CD4-positive, alpha-beta memory T cell (primary cell): ENCODE measurements around the gene ERAP2. TPM values are rescaled to one million over a fixed set of nuclear protein-coding genes. Genes with fewer than 3 reads are reported as not detected.
"Not testable (repeated sequence)": the region's sequence is repeated elsewhere in the genome, so short reads cannot be mapped to it uniquely, and the experiment has no call there.

Source experiments
- CTCF ChIA-PET: fragments of 350-600 bp; sonication (Branson Sonifier 250); formaldehyde crosslinking; loops from one replicate; lab custom pipeline; 2021; ENCODE audit warnings: inconsistent platforms; ENCODE audit not compliant: partially characterized antibody; lab: Charles Lee
- POLR2A ChIA-PET: fragments of 350-600 bp; sonication (Branson Sonifier 250); formaldehyde crosslinking; loops from one replicate; lab custom pipeline; 2021; ENCODE audit not compliant: partially characterized antibody; lab: Charles Lee
- DNase-seq, 5 donors: peaks; one replicate each; pipeline versions ENCODE4 v3.0.0 to v3.0.0-alpha.2; 2020 to 2022; ENCODE audit warnings: mixed read lengths in 1 of 5
- H3K27ac ChIP-seq: one replicate; pipeline ENCODE4 v1.7.0; 2013; ENCODE audit warnings: low read depth, low read length
- H3K27me3 ChIP-seq: 2 replicates; pipeline ENCODE4 v1.7.0; 2013; ENCODE audit warnings: mild to moderate bottlenecking, low read length, moderate library complexity; ENCODE audit not compliant: insufficient read depth
- H3K36me3 ChIP-seq: 2 replicates; pipeline ENCODE4 v1.7.0; 2013; ENCODE audit warnings: mild to moderate bottlenecking, low read length, moderate library complexity; ENCODE audit not compliant: insufficient read depth
- H3K4me1 ChIP-seq: 2 replicates; pipeline ENCODE4 v1.7.0; 2013; ENCODE audit warnings: mild to moderate bottlenecking, low read length, moderate library complexity; ENCODE audit not compliant: insufficient read depth
- H3K4me3 ChIP-seq, 2 donors: one replicate each; pipeline ENCODE4 v1.7.0; 2013; ENCODE audit warnings: low read length in 2 of 2, mild to moderate bottlenecking in 1 of 2
- H3K9me3 ChIP-seq, 2 donors: one replicate each; pipeline ENCODE4 v1.7.0; 2013; ENCODE audit warnings: low read length in 2 of 2, control low read depth in 1 of 2; ENCODE audit not compliant: control insufficient read depth in 1 of 2
- H3K27ac Mint-ChIP-seq, 7 donors: one replicate each; pipeline ENCODE4 v1.8.0; 2020 to 2021; ENCODE audit warnings: mixed read lengths in 7 of 7, mild to moderate bottlenecking in 6 of 7, inconsistent platforms in 3 of 7, moderate library complexity in 3 of 7
- H3K27me3 Mint-ChIP-seq, 2 donors: one replicate each; pipeline ENCODE4 v1.8.0; 2020 to 2021; ENCODE audit warnings: mixed read lengths in 2 of 2
- H3K36me3 Mint-ChIP-seq, 2 donors: one replicate each; pipeline ENCODE4 v1.8.0; 2020 to 2021; ENCODE audit warnings: mixed read lengths in 2 of 2, inconsistent platforms in 1 of 2, mild to moderate bottlenecking in 1 of 2
- H3K4me1 Mint-ChIP-seq, 4 donors: one replicate each; pipeline ENCODE4 v1.8.0; 2020 to 2021; ENCODE audit warnings: mixed read lengths in 4 of 4, mild to moderate bottlenecking in 1 of 4
- H3K4me3 Mint-ChIP-seq, 8 donors: one replicate each; pipeline ENCODE4 v1.8.0; 2020 to 2021; ENCODE audit warnings: mixed read lengths in 8 of 8, mild to moderate bottlenecking in 7 of 8, moderate library complexity in 6 of 8, inconsistent platforms in 3 of 8
- H3K9me3 Mint-ChIP-seq, 8 donors: one replicate each; pipeline ENCODE4 v1.8.0; 2020 to 2021; ENCODE audit warnings: mixed read lengths in 8 of 8, mild to moderate bottlenecking in 5 of 8, inconsistent platforms in 3 of 8, moderate library complexity in 1 of 8
- intact Hi-C: fragments of 100-400 bp; cut with micrococcal nuclease; formaldehyde crosslinking; loops from one replicate; pipeline ENCODE4 v1.15.1; 2023
- polyA plus RNA-seq, 2 donors: library from polyadenylated mRNA; unstranded; fragments of 300-500 nt; fragmentation: Illumina TruSeq; gene quantifications; one replicate each; pipeline ENCODE4 v1.2.3, GENCODE V29; 2021
- total RNA-seq, 2 experiments: library from RNA; stranded (reverse); gene quantifications; one replicate each; pipeline ENCODE4 v1.2.3, GENCODE V29; 2021

ERAP2 gene
- total and polyA plus RNA-seq, 4 experiments from 2014 or later, result 4.7 to 112 (median 109) TPM

DNA sequence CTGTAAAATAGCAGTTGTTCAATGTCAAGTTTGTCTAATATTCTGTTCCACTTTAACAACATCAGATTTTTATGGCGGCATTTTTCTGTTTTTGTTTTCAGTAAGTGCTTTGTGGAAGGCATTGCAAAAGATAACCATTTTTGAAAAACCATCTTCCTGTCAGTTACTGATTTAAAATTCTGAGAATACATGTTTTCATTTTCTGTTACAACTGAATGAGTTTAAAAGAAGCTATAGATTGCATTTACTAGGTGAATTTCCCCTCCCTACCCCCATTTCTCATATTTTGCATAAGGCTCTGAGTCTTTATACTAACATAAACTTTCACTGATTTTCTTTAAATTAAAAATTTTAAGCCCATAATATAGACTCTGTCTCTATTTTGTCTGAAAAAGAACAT is 4.6 kb upstream of the ERAP2 start:
- no peak overlapping the region for H3K27ac ChIP-seq
- Mint-ChIP-seq H3K36me3 (peaks cover 0 to 7% of the 10 kb centered on the region in 2 donors), H3K27me3 (no peaks in the 10 kb centered on the region), H3K9me3 (no peaks in the 10 kb centered on the region), H3K4me1 (peaks cover 39 to 73% (median 46%) of the 10 kb centered on the region in 4 donors), H3K27ac (peak overlapping the region in 4 of 7 donors; percentile 10 to 63 (median 30)), H3K4me3 (peak overlapping the region in 4 of 8 donors; percentile 8 to 64 (median 14))
- no peaks in the 10 kb centered on the region for H3K36me3 ChIP-seq
- ChIA-PET CTCF (interaction anchor here (1.3 to 7.3 kb wide), 8 partner anchors 13 to 290 kb away, joined by 3 to 218 read pairs (median 4); no protein-coding TSS in a partner anchor), POLR2A (interaction anchor here (1.1 to 1.5 kb wide), 3 partner anchors 14 to 64 kb away, joined by 3 to 11 read pairs (median 6); partner anchors contain the start of gene LNPEP)
- intact Hi-C loops, result no loop called here
- no peaks in the 10 kb centered on the region for H3K27me3 ChIP-seq
- H3K4me3 ChIP-seq, result no peak overlapping the region
- peaks cover 44% of the 10 kb centered on the region for H3K4me1 ChIP-seq
- no peak for DNase-seq
- no peaks in the 10 kb centered on the region for H3K9me3 ChIP-seq

DNA sequence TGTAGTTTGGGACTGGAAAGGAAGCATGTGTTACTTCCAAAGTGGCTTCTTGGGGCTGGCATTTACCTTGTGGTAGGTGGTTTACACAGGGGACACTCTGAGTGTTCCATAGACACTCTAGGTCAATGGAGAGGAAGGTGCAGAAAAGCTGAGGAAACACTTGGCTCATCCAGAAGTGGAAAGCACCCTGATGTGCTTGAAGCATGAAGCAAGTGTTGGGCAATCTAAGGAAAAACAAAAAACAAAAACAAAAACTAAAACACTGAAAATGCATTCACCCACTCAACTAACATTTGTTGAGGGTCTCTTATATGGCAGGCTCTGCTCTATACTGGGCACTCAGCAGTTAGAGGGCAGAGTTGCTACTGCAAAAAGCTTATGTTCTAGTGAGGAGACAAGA is 2.9 kb upstream of the ERAP2 start:
- CTCF ChIA-PET, result interaction anchor here (1.0 to 13.1 kb wide), 6 partner anchors 12 to 289 kb away, joined by 3 to 88 read pairs (median 4); partner anchors contain the start of gene LNPEP

DNA sequence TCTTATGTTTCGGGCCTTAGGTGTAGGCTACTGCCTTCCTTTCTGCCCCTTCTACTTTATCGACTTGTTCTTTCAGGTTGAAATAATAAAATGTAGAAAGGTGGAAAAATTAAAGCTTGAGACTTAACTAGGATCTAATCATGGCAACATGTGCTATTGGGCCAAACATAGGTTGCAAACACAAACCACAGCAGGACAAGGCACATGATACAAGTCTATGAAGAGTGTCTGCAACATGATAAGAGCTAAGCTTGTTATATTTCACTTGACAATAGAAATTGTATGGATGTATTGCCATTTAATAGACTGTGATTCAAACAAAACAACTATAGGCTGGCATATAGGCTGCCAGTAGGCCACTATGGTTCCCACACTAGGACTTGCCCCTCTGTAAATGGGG is 1.7 kb upstream of the ERAP2 start:
- Mint-ChIP-seq H3K27ac (peak overlapping the region; percentile 54 to 99 (median 83)), H3K9me3 (no peaks in the 10 kb centered on the region), H3K27me3 (no peaks in the 10 kb centered on the region), H3K4me1 (peaks cover 44 to 80% (median 47%) of the 10 kb centered on the region in 4 donors), H3K36me3 (peaks cover 4 to 13% of the 10 kb centered on the region in 2 donors), H3K4me3 (peak overlapping the region in 7 of 8 donors; percentile 7 to 96 (median 28))
- no peak for DNase-seq
- Histone ChIP-seq H3K36me3 (no peaks in the 10 kb centered on the region), H3K9me3 (no peaks in the 10 kb centered on the region), H3K4me3 (no peak overlapping the region), H3K27me3 (no peaks in the 10 kb centered on the region), H3K27ac (peak overlapping the region; percentile 13), H3K4me1 (peaks cover 61% of the 10 kb centered on the region)
- ChIA-PET CTCF (interaction anchor here (1.1 to 13.1 kb wide), 14 partner anchors 8 to 288 kb away, joined by 3 to 88 read pairs (median 4); no protein-coding TSS in a partner anchor), POLR2A (interaction anchor here (0.7 to 6.1 kb wide), 7 partner anchors 11 to 293 kb away, joined by 3 to 84 read pairs (median 6); partner anchors contain the start of genes ERAP1 and LNPEP)
- intact Hi-C loops, result no loop called here

More for the DNA sequence above, 2.9 kb upstream of the ERAP2 start:
- Histone ChIP-seq H3K4me3 (no peak overlapping the region), H3K36me3 (no peaks in the 10 kb centered on the region), H3K9me3 (no peaks in the 10 kb centered on the region), H3K27me3 (no peaks in the 10 kb centered on the region), H3K27ac (no peak overlapping the region), H3K4me1 (peaks cover 57% of the 10 kb centered on the region)
- peak overlapping the region; percentile 58 to 89 (median 85) for H3K27ac Mint-ChIP-seq
- H3K27me3 Mint-ChIP-seq, result no peaks in the 10 kb centered on the region
- H3K4me1 Mint-ChIP-seq, result peaks cover 46 to 85% (median 51%) of the 10 kb centered on the region in 4 donors
- no peak for DNase-seq
- H3K4me3 Mint-ChIP-seq, result peak overlapping the region in 3 of 8 donors; percentile 17 to 40 (median 40)
- POLR2A ChIA-PET, result interaction anchor here (1.8 to 6.1 kb wide), 3 partner anchors 12 to 66 kb away, joined by 6 to 84 read pairs (median 47); partner anchors contain the start of genes ERAP1 and LNPEP
- H3K9me3 Mint-ChIP-seq, result no peaks in the 10 kb centered on the region
- intact Hi-C loops, result no loop called here
- H3K36me3 Mint-ChIP-seq, result peaks cover 0 to 9% of the 10 kb centered on the region in 2 donors

DNA sequence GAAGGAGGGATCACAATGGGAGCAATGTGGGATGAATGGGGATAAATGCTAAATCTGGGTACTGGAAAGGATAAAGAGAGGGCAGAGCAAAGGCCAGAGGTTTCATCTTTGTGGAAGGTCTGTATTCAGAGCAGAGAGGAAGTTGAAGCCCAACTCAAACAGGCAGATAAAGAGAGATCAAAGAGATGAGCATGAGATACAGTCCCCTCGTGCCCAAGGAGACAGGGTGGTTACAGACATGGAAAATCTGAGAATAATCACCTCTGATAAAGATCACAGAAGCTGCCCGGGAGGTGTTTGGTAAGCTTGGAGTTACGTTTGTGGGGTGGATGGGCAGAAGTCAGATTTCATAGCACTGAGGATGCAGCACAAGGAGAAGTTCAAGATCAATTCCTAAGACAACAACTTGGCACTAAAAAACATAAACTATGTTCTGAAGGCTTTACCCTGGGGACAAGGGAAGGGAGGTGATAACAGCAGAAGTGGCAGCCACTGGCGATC is 459 bp upstream of the ERAP2 start:
- peaks cover 61% of the 10 kb centered on the region for H3K4me1 ChIP-seq
- Mint-ChIP-seq H3K27ac (peak overlapping the region; percentile 89 to 99 (median 97)), H3K4me3 (peak overlapping the region; percentile 90 to 99 (median 96)), H3K4me1 (peaks cover 45 to 80% (median 49%) of the 10 kb centered on the region in 4 donors), H3K9me3 (no peaks in the 10 kb centered on the region), H3K27me3 (no peaks in the 10 kb centered on the region), H3K36me3 (peaks cover 16 to 25% of the 10 kb centered on the region in 2 donors)
- DNase-seq, result peak; percentile 34 to 82 (median 34)
- ChIA-PET CTCF (interaction anchor here (1.0 to 13.1 kb wide), 13 partner anchors 10 to 286 kb away, joined by 3 to 88 read pairs (median 5); partner anchors contain the start of genes LIX1 and LNPEP), POLR2A (interaction anchor here (0.9 to 6.1 kb wide), 17 partner anchors 10 to 1254 kb away, joined by 3 to 84 read pairs (median 6); partner anchors contain the start of genes ERAP1 and LNPEP)
- H3K27me3 ChIP-seq, result no peaks in the 10 kb centered on the region
- H3K27ac ChIP-seq, result peak overlapping the region; percentile 79
- H3K36me3 ChIP-seq, result peaks cover 9% of the 10 kb centered on the region
- intact Hi-C loops, result loop anchor here (1.0 to 2.0 kb wide), 4 partner anchors 10 to 69 kb away; partner anchors contain the start of gene ERAP1
- H3K4me3 ChIP-seq, result peak overlapping the region; percentile 79 to 92
- H3K9me3 ChIP-seq, result no peaks in the 10 kb centered on the region

DNA sequence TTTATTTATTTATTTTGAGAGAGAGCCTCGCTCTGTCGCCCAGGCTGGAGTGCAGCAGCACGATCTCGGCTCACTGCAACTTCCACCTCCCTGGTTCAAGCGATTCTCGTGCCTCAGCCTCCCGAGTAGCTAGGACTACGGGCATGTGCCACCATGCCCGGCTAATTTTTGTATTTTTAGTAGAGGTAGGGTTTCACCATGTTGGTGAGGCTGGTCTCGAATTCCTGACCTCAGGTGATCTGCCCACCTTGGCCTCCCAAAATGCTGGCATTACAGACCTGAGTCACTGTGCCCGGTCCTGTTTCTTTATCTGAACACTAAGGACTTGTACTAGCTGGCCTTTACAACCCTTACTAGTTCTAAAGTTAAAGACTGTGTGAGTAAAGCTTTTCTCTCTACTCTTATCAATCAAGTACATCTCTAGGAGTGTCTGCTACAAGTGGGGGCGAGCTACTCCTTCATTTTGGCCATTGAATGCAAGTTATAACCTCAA is 723 bp downstream of the ERAP2 start:
- Mint-ChIP-seq H3K36me3 (peaks cover 28 to 37% of the 10 kb centered on the region in 2 donors), H3K27ac (peak overlapping the region; percentile 84 to 99 (median 97)), H3K4me1 (peaks cover 48 to 80% (median 50%) of the 10 kb centered on the region in 4 donors), H3K4me3 (peak overlapping the region; percentile 90 to 99 (median 96))
- H3K4me3 ChIP-seq, result peak overlapping the region; percentile 43 to 79
- H3K27me3 Mint-ChIP-seq, H3K9me3 Mint-ChIP-seq, H3K9me3 ChIP-seq, H3K27me3 ChIP-seq: not testable (repeated sequence)
- H3K36me3 ChIP-seq, result peaks cover 21% of the 10 kb centered on the region
- peak overlapping the region; percentile 79 for H3K27ac ChIP-seq
- intact Hi-C loops, result loop anchor here (1.0 to 2.0 kb wide), 4 partner anchors 9 to 70 kb away; partner anchors contain the start of gene ERAP1
- POLR2A ChIA-PET, result interaction anchor here (1.3 to 6.1 kb wide), 13 partner anchors 8 to 306 kb away, joined by 3 to 84 read pairs (median 9); partner anchors contain the start of genes ERAP1, LNPEP and RIOK2
- H3K4me1 ChIP-seq, result peaks cover 61% of the 10 kb centered on the region
- CTCF ChIA-PET, result interaction anchor here (0.6 to 13.1 kb wide), 15 partner anchors 8 to 293 kb away, joined by 3 to 88 read pairs (median 5); partner anchors contain the start of genes ERAP1, LIX1 and LNPEP
- peak in 1 of 5 donors; percentile 8 for DNase-seq

DNA sequence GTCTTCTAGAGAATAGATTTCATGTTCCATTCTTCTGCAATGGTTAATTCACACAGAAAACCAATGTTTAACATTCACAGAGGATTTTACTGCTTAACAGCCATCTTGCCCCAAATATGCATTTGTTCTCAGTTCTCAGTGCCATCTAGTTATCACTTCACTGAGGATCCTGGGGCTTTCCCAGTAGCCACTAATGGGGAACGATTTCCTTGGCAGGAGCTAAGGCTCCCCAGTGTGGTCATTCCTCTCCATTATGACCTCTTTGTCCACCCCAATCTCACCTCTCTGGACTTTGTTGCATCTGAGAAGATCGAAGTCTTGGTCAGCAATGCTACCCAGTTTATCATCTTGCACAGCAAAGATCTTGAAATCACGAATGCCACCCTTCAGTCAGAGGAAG is 3.4 kb downstream of the ERAP2 start:
- H3K27ac ChIP-seq, result no peak overlapping the region
- H3K27ac Mint-ChIP-seq, result peak overlapping the region; percentile 4 to 89 (median 47)
- peaks cover 59 to 84% (median 69%) of the 10 kb centered on the region in 4 donors for H3K4me1 Mint-ChIP-seq
- peaks cover 50 to 60% of the 10 kb centered on the region in 2 donors for H3K36me3 Mint-ChIP-seq
- H3K27me3 ChIP-seq, result no peaks in the 10 kb centered on the region
- no peak for DNase-seq
- no peaks in the 10 kb centered on the region for H3K27me3 Mint-ChIP-seq
- H3K4me3 Mint-ChIP-seq, result peak overlapping the region; percentile 42 to 80 (median 71)
- ChIA-PET CTCF (interaction anchor here (13.1 kb wide), 1 partner anchor 283 kb away, joined by 88 read pairs; no protein-coding TSS in a partner anchor), POLR2A (interaction anchor here (1.1 kb wide), 1 partner anchor 56 kb away, joined by 4 read pairs; the partner anchor contains the start of gene LNPEP)
- H3K9me3 ChIP-seq, result no peaks in the 10 kb centered on the region
- intact Hi-C loops, result no loop called here
- H3K36me3 ChIP-seq, result peaks cover 41% of the 10 kb centered on the region
- no peak overlapping the region for H3K4me3 ChIP-seq
- no peaks in the 10 kb centered on the region for H3K9me3 Mint-ChIP-seq
- H3K4me1 ChIP-seq, result peaks cover 85% of the 10 kb centered on the region
